SK-N-SH (cell line): Measurements from ENCODE around the gene CEBPZ.

Experiments used
- CTCF ChIP-seq: fragments of 200-600 bp; sonication (generic); IDR thresholded peaks from 2 replicates; pipeline ENCODE4 v1.6.1; 2017; ENCODE audit warnings: antibody characterized with exemption, mild to moderate bottlenecking, moderate library complexity
- EP300 ChIP-seq, 2 experiments: IDR thresholded peaks; 2 replicates each; pipeline versions ENCODE4 v1.4.0 to v1.6.1; 2012; ENCODE audit warnings: borderline replicate concordance in 1 of 2, low read depth in 1 of 2, low read length in 1 of 2
- FOSL2 ChIP-seq: IDR thresholded peaks from 2 replicates; pipeline ENCODE4 v1.4.0; 2012; ENCODE audit warnings: low read depth, mild to moderate bottlenecking, moderate library complexity, borderline replicate concordance
- JUND ChIP-seq: IDR thresholded peaks from 2 replicates; pipeline ENCODE4 v1.4.0; 2012
- MEF2A ChIP-seq: IDR thresholded peaks from 2 replicates; pipeline ENCODE4 v1.4.0; 2012; ENCODE audit warnings: low read depth, borderline replicate concordance
- NFIC ChIP-seq: IDR thresholded peaks from 2 replicates; pipeline ENCODE4 v1.4.0; 2012; ENCODE audit warnings: borderline replicate concordance
- PBX3 ChIP-seq: IDR thresholded peaks from 2 replicates; pipeline ENCODE4; 2012
- POLR2AphosphoS5 ChIP-seq: IDR thresholded peaks from 2 replicates; pipeline ENCODE4 v1.6.1; 2012; ENCODE audit warnings: low read depth, low read length
- RAD21 ChIP-seq: IDR thresholded peaks from 2 replicates; pipeline ENCODE4 v1.6.1; 2012; ENCODE audit warnings: mild to moderate bottlenecking, low read length
- RFX5 ChIP-seq: IDR thresholded peaks from 2 replicates; pipeline ENCODE4 v1.6.1; 2012; ENCODE audit warnings: mild to moderate bottlenecking, improper control_type of control experiment, low read length
- RXRA ChIP-seq: IDR thresholded peaks from 2 replicates; pipeline ENCODE4 v1.4.0; 2012; ENCODE audit warnings: low read depth, mild to moderate bottlenecking, borderline replicate concordance
- SMC3 ChIP-seq: IDR thresholded peaks from 2 replicates; pipeline ENCODE4 v1.6.1; 2012; ENCODE audit warnings: low read depth, low read length, improper control_type of control experiment
- YY1 ChIP-seq: IDR thresholded peaks from 2 replicates; pipeline ENCODE4 v1.4.0; 2012; ENCODE audit warnings: low read depth, mild to moderate bottlenecking
- TF ChIP-seq, protein P1 (sequence below): IDR thresholded peaks from 2 replicates; pipeline ENCODE4 v1.4.0; 2012; ENCODE audit warnings: low read depth

GRCh38 chr2:37154785-37155184 is 76.6 kb downstream of the CEBPZ start:
- no peak for TF ChIP-seq PBX3
- TF ChIP-seq FOSL2: no peak
- TF ChIP-seq JUND: no peak
- TF ChIP-seq, protein P1, sequence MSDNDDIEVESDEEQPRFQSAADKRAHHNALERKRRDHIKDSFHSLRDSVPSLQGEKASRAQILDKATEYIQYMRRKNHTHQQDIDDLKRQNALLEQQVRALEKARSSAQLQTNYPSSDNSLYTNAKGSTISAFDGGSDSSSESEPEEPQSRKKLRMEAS: no peak
- no peak for TF ChIP-seq CTCF
- no peak for TF ChIP-seq SMC3
- TF ChIP-seq RAD21: no peak
- TF ChIP-seq RFX5: no peak
- no peak for TF ChIP-seq POLR2AphosphoS5
- TF ChIP-seq YY1: no peak
- TF ChIP-seq NFIC: no peak
- no peak for TF ChIP-seq EP300 (IDR thresholded peaks at IDR 0.05; ENCODE audit: borderline replicate concordance in 1 of 2, low read depth in 1 of 2, low read length in 1 of 2)
- no peak for TF ChIP-seq RXRA
- TF ChIP-seq MEF2A: no peak
